ENCODE results near the gene DQX1. TPM values are rescaled to one million over a fixed set of nuclear protein-coding genes. Genes with fewer than 3 reads are reported as not detected.

Gene DQX1
- total and polyA plus RNA-seq, 9 of the 15 experiments (the other 6 are each of a cell fraction or from before 2014, with no cell fraction given) = 0.04 to 0.38 (median 0.18) TPM; not detected in 1

DNA sequence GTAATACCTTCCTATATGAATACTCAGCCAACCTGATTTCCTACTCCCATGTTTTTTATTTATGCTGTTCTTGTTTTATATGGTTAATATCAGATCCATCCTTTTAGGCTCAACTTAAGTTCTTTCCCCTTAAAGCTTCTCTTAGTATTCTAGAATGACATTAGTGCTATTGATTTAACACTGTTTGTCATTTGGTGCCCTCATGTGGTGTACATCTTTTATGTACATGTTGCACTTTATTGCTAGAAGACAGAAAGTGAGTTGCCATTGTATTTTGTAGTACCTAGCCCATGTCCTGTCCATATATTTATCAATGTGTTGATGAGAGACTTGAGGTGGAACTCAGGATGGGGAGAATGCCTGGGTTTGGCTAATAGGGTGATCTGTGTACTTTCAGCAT, 6.2 kb upstream of the DQX1 start:
- Histone ChIP-seq H3K36me3 (ENCODE audit: control insufficient read depth, insufficient read depth, low read length) (peaks cover 49% of the 10 kb centered on the region), H4K20me1 (replicated peaks; ENCODE audit: control insufficient read depth, insufficient read depth, low read length) (peaks cover 5% of the 10 kb centered on the region; the same call in 1 of the 2 replicates), H3K27ac (ENCODE audit: extremely low read depth, low read depth, low read length) (no peak overlapping the region), H3K4me1 (replicated peaks in 1 of 2; ENCODE audit: control insufficient read depth in 2 of 2, insufficient read depth in 2 of 2, low read length in 2 of 2) (peaks cover 28 to 45% of the 10 kb centered on the region in 2 experiments), H3K79me2 (ENCODE audit: control insufficient read depth, insufficient read depth, low read length) (peaks cover 46% of the 10 kb centered on the region), H3K9ac (ENCODE audit: insufficient read depth in 1 of 2, low read depth in 2 of 2, low read length in 2 of 2) (no peak overlapping the region), H3K27me3 (ENCODE audit: control insufficient read depth in 2 of 2, insufficient read depth in 2 of 2, low read length in 2 of 2) (no peaks in the 10 kb centered on the region), H3K9me1 (ENCODE audit: control insufficient read depth, insufficient read depth, low read length) (peaks cover 3% of the 10 kb centered on the region), H3K4me3 (no peak overlapping the region), H3K4me2 (ENCODE audit: insufficient read depth, low read length) (peak overlapping the region; percentile 97), H3K9me3 (replicated peaks; ENCODE audit: control insufficient read depth, insufficient read depth, low read depth, low read length) (no peaks in the 10 kb centered on the region), H2AFZ (ENCODE audit: low read depth, low read length) (no peak overlapping the region)
- no TSS peak for BruUV-seq (replicated peaks)
- ChIA-PET CTCF (ENCODE audit: low intra/inter-chr PET ratio) (interaction anchor here (0.7 to 2.0 kb wide), 6 partner anchors 49 to 1044 kb away, joined by 3 to 12 read pairs (median 4); partner anchors contain the start of genes CCDC142 and TTC31), POLR2A (interaction anchor here (0.9 to 3.9 kb wide), 8 partner anchors 7 to 333 kb away, joined by 3 to 25 read pairs (median 8); partner anchors contain the start of genes CCDC142, TTC31 and WBP1)
- in situ Hi-C loops (cut with MboI) = no loop called here
- DNase-seq (ENCODE audit: extremely low read depth in 1 of 4, low spot score in 3 of 4) (peak in 1 of 4 experiments; percentile 41), FAIRE-seq (no peak), ATAC-seq (no peak)
- intact Hi-C loops (cut with micrococcal nuclease) = loop anchor here (1.0 to 5.0 kb wide), 4 partner anchors 49 to 280 kb away; partner anchors contain the start of gene TTC31
- no peak for TF ChIP-seq ZNF717 (CRISPR knock-in tag; IDR thresholded peaks at IDR 0.05)
- TF ChIP-seq ZNF316 (IDR thresholded peaks at IDR 0.05) = peak; percentile 77
- TF ChIP-seq MTA1 (IDR thresholded peaks at IDR 0.05; ENCODE audit: borderline replicate concordance) = no peak
- no peak for TF ChIP-seq RHOXF2B (CRISPR knock-in tag; conservative IDR thresholded peaks at IDR 0.05)
- TF ChIP-seq CSDE1 (IDR thresholded peaks at IDR 0.05) = no peak
- no peak for TF ChIP-seq ZNF324 (CRISPR knock-in tag; IDR thresholded peaks at IDR 0.05)
- TF ChIP-seq, protein P1, sequence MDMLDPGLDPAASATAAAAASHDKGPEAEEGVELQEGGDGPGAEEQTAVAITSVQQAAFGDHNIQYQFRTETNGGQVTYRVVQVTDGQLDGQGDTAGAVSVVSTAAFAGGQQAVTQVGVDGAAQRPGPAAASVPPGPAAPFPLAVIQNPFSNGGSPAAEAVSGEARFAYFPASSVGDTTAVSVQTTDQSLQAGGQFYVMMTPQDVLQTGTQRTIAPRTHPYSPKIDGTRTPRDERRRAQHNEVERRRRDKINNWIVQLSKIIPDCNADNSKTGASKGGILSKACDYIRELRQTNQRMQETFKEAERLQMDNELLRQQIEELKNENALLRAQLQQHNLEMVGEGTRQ (CRISPR knock-in tag; IDR thresholded peaks at IDR 0.05) = no peak
- TF ChIP-seq, protein P2, sequence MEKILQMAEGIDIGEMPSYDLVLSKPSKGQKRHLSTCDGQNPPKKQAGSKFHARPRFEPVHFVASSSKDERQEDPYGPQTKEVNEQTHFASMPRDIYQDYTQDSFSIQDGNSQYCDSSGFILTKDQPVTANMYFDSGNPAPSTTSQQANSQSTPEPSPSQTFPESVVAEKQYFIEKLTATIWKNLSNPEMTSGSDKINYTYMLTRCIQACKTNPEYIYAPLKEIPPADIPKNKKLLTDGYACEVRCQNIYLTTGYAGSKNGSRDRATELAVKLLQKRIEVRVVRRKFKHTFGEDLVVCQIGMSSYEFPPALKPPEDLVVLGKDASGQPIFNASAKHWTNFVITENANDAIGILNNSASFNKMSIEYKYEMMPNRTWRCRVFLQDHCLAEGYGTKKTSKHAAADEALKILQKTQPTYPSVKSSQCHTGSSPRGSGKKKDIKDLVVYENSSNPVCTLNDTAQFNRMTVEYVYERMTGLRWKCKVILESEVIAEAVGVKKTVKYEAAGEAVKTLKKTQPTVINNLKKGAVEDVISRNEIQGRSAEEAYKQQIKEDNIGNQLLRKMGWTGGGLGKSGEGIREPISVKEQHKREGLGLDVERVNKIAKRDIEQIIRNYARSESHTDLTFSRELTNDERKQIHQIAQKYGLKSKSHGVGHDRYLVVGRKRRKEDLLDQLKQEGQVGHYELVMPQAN (IDR thresholded peaks at IDR 0.05; ENCODE audit: borderline replicate concordance) = no peak
- TF ChIP-seq MLX (CRISPR knock-in tag; conservative IDR thresholded peaks at IDR 0.05) = no peak
- no peak for TF ChIP-seq ZKSCAN1 (IDR thresholded peaks at IDR 0.05; ENCODE audit: low read depth, low read length)
- no peak for TF ChIP-seq KLF16 (IDR thresholded peaks at IDR 0.05)
- TF ChIP-seq ZNF695 (CRISPR knock-in tag; IDR thresholded peaks at IDR 0.05) = no peak
- TF ChIP-seq ZNF583 (CRISPR knock-in tag; IDR thresholded peaks at IDR 0.05) = no peak
- no peak for TF ChIP-seq HMG20A (CRISPR knock-in tag; conservative IDR thresholded peaks at IDR 0.05)
- no peak for TF ChIP-seq FOXK2 (conservative IDR thresholded peaks at IDR 0.05 in 1 of 2, IDR thresholded peaks at IDR 0.05 in 1 of 2; ENCODE audit: low read depth in 2 of 2)
- no peak for TF ChIP-seq ATF3 (IDR thresholded peaks at IDR 0.05)
- no peak for TF ChIP-seq ATF3 (CRISPR knock-in tag; conservative IDR thresholded peaks at IDR 0.05)
- peak in 1 of 2 experiments; percentile 42; a peak in 1 of 4 replicates for TF ChIP-seq FOXA3 (CRISPR knock-in tag; conservative IDR thresholded peaks at IDR 0.05 in 1 of 2, IDR thresholded peaks at IDR 0.05 in 1 of 2)
- no peak for TF ChIP-seq ZNF24 (IDR thresholded peaks at IDR 0.05)
- no peak for TF ChIP-seq RFX7 (CRISPR knock-in tag; IDR thresholded peaks at IDR 0.05)
- no peak for TF ChIP-seq GTF2A2 (tag; IDR thresholded peaks at IDR 0.05)

All from K562 (cell line).